Osteoblast (primary cell): ENCODE results near the gene TGM6. TPM values are rescaled to one million over a fixed set of nuclear protein-coding genes. Genes with fewer than 3 reads are reported as not detected.

ENCODE experiments used
- DNase-seq: peaks from one replicate; pipeline ENCODE4 v3.0.0; 2011; ENCODE audit warnings: low spot score, mixed read lengths; ENCODE audit not compliant: insufficient read length; ENCODE audit errors: missing footprints
- H2AFZ ChIP-seq: 2 replicates; pipeline ENCODE4 v1.6.0; 2011; ENCODE audit warnings: mild to moderate bottlenecking, low read length
- H3K27ac ChIP-seq: 2 replicates; pipeline ENCODE4 v1.5.1; 2011; ENCODE audit warnings: mild to moderate bottlenecking, low read depth, low read length, moderate library complexity
- H3K27me3 ChIP-seq: 2 replicates; pipeline ENCODE4 v1.6.0; 2012; ENCODE audit warnings: mild to moderate bottlenecking, control low read depth, inconsistent platforms, low read length, moderate library complexity; ENCODE audit not compliant: insufficient read depth
- H3K36me3 ChIP-seq: 2 replicates; pipeline ENCODE4 v1.5.1; 2011; ENCODE audit warnings: mild to moderate bottlenecking, low read length, control low read depth, moderate library complexity; ENCODE audit not compliant: insufficient read depth
- H3K4me1 ChIP-seq: 2 replicates; pipeline ENCODE4 v1.5.1; 2011; ENCODE audit warnings: mild to moderate bottlenecking, low read length, control low read depth, moderate library complexity; ENCODE audit not compliant: insufficient read depth
- H3K4me2 ChIP-seq: 2 replicates; pipeline ENCODE4 v1.6.0; 2011; ENCODE audit warnings: mild to moderate bottlenecking, low read length; ENCODE audit not compliant: insufficient read depth
- H3K4me3 ChIP-seq: fragments of 200-600 bp; sonication (generic); 3 replicates; pipeline ENCODE4 v1.5.1; 2012; ENCODE audit warnings: mild to moderate bottlenecking, low read length, inconsistent platforms; ENCODE audit not compliant: insufficient read depth
- H3K79me2 ChIP-seq: 2 replicates; pipeline ENCODE4 v1.6.0; 2012; ENCODE audit warnings: mild to moderate bottlenecking, low read length, control low read depth, inconsistent platforms; ENCODE audit not compliant: insufficient read depth
- H3K9me3 ChIP-seq: 2 replicates; pipeline ENCODE4 v1.5.1; 2011; ENCODE audit warnings: low read depth, low read length, control low read depth
- H4K20me1 ChIP-seq: 2 replicates; pipeline ENCODE4 v1.6.0; 2012; ENCODE audit warnings: mild to moderate bottlenecking, low read length, control low read depth; ENCODE audit not compliant: insufficient read depth
- CTCF ChIP-seq: IDR thresholded peaks from 2 replicates; pipeline ENCODE4 v1.5.1; 2011; ENCODE audit warnings: mild to moderate bottlenecking, low read depth, low read length, moderate library complexity; ENCODE audit errors: extremely low read depth
- total RNA-seq: library from RNA; depleted of rRNA; stranded (reverse); fragments of >200 nt; gene quantifications from 2 replicates; pipeline ENCODE4 v1.2.3, GENCODE V29; 2012

TGM6 gene
- total RNA-seq, 1 donor = not detected

DNA sequence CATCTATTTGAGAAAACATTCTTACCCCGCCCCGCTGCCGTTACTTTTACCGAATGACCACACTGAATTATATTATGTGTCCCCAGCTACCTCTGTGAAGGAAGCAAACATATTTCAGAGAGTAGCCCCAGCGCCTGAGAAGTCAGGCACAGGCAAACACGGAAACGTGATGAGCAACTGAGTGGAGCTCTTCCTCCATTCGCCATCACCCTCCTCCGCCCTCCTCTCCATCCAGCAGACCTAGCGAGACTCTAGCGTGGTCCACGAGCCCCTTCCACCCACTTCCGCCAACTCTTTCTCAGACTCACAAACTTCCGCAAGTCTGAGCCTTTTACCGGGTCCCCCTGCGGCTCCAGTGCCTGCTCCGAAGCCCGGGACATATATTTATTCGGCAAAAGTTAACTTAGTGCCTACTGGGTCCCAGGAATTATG lies 89.3 kb downstream of the TGM6 start:
- DNase-seq = peak; percentile 92
- H3K27me3 ChIP-seq = no peaks in the 10 kb centered on the region
- no peaks in the 10 kb centered on the region for H3K9me3 ChIP-seq
- H4K20me1 ChIP-seq = peaks cover 48% of the 10 kb centered on the region
- H3K36me3 ChIP-seq = peaks cover 36% of the 10 kb centered on the region
- H3K4me1 ChIP-seq = peaks cover 28% of the 10 kb centered on the region
- peak overlapping the region; percentile 94 for H3K27ac ChIP-seq
- peaks cover 54% of the 10 kb centered on the region for H3K79me2 ChIP-seq
- H2AFZ ChIP-seq = peak overlapping the region; percentile 94
- peak overlapping the region; percentile 96 for H3K4me3 ChIP-seq
- TF ChIP-seq CTCF = no peak
- H3K4me2 ChIP-seq = peak overlapping the region; percentile 86

GRCh38 chr20:2470423-2471193 lies 89.9 kb downstream of the TGM6 start, which contains the start of gene SNRPB:
Gene SNRPB, minus strand, starts transcription at chr20:2470789. Its CDS starts 99 bp downstream, at chr20:2470690.
- TF ChIP-seq CTCF = no peak
- DNase-seq = peak; percentile 91
- Histone ChIP-seq H4K20me1 (peaks cover 46% of the 10 kb centered on the region), H3K9me3 (no peaks in the 10 kb centered on the region), H3K36me3 (peaks cover 30% of the 10 kb centered on the region), H3K27ac (peak within 1 kb of the TSS; percentile 94), H3K79me2 (peaks cover 49% of the 10 kb centered on the region), H3K4me2 (peak within 1 kb of the TSS; percentile 86), H2AFZ (peak within 1 kb of the TSS; percentile 94), H3K4me3 (peak within 1 kb of the TSS; percentile 96), H3K4me1 (peaks cover 28% of the 10 kb centered on the region), H3K27me3 (no peaks in the 10 kb centered on the region)

GRCh38 chr20:2473516-2473915 lies 92.8 kb downstream of the TGM6 start:
- Histone ChIP-seq H2AFZ (no peak overlapping the region), H3K4me2 (no peak overlapping the region), H3K27me3 (no peaks in the 10 kb centered on the region), H3K79me2 (peaks cover 21% of the 10 kb centered on the region), H3K4me3 (no peak overlapping the region), H3K9me3 (no peaks in the 10 kb centered on the region), H3K27ac (peak overlapping the region; percentile 34), H3K4me1 (peaks cover 20% of the 10 kb centered on the region), H3K36me3 (peaks cover under 1% of the 10 kb centered on the region), H4K20me1 (peaks cover 18% of the 10 kb centered on the region)
- DNase-seq = no peak
- no peak for TF ChIP-seq CTCF
